Tibial artery (tissue), 4 donors: ENCODE measurements around the gene MRPL36.

Source experiments
- DNase-seq, 2 donors: peaks; one replicate each; pipeline ENCODE4 v3.0.0-alpha.2; 2019
- H3K27ac ChIP-seq, 2 donors: fragments of 200-600 bp; sonication (generic) in 1 of 2; 1 replicate in 1 of 2; 2 replicates in 1 of 2; pipeline ENCODE4 v1.5.1; 2018 to 2019; ENCODE audit warnings: mild to moderate bottlenecking in 1 of 2
- H3K27me3 ChIP-seq, 2 donors: fragments of 200-600 bp; sonication (generic) in 1 of 2; one replicate each; pipeline versions ENCODE4 v1.5.1 to v1.6.0; 2016 to 2019
- H3K36me3 ChIP-seq, 3 donors: fragments of 200-600 bp; sonication (generic) in 2 of 3; one replicate each; pipeline ENCODE4 v1.5.1; 2016 to 2019; ENCODE audit warnings: mild to moderate bottlenecking in 2 of 3
- H3K4me1 ChIP-seq, 4 donors: fragments of 200-600 bp; sonication (generic) in 2 of 4; 1 replicate in 3 of 4; 2 replicates in 1 of 4; pipeline ENCODE4 v1.5.1; 2016 to 2019
- H3K4me3 ChIP-seq, 2 donors: fragments of 200-600 bp; sonication (generic) in 1 of 2; 1 replicate in 1 of 2; 2 replicates in 1 of 2; pipeline ENCODE4 v1.5.1; 2018 to 2019; ENCODE audit warnings: mild to moderate bottlenecking in 2 of 2
- H3K9me3 ChIP-seq, 3 donors: fragments of 200-600 bp; sonication (generic) in 1 of 3; one replicate each; pipeline ENCODE4 v1.5.1; 2016 to 2019
- CTCF ChIP-seq, 2 experiments: fragments of 200-600 bp in 1 of 2; fragments of 450-650 bp in 1 of 2; IDR thresholded peaks; one replicate each; pipeline ENCODE4 v1.5.1; 2017 to 2019; ENCODE audit warnings: antibody characterized with exemption in 2 of 2, mild to moderate bottlenecking in 1 of 2, moderate library complexity in 1 of 2
- intact Hi-C: fragments of 100-400 bp; cut with DNase I; formaldehyde crosslinking; loops from one replicate; pipeline ENCODE4 v1.15.0; 2023; ENCODE audit warnings: low total_unique reads

MRPL36 gene

GRCh38 chr5:1815071-1815786 is 15.6 kb upstream of the MRPL36 start:
- no peak overlapping the region for H3K4me3 ChIP-seq
- H3K9me3 ChIP-seq: no peaks in the 10 kb centered on the region
- H3K27me3 ChIP-seq: no peaks in the 10 kb centered on the region
- intact Hi-C loops: no loop called here
- no peaks in the 10 kb centered on the region for H3K4me1 ChIP-seq
- peaks cover 76 to 95% (median 88%) of the 10 kb centered on the region in 3 donors for H3K36me3 ChIP-seq
- DNase-seq: no peak
- no peak overlapping the region for H3K27ac ChIP-seq
- no peak for TF ChIP-seq CTCF (IDR thresholded peaks at IDR 0.05)

DNA sequence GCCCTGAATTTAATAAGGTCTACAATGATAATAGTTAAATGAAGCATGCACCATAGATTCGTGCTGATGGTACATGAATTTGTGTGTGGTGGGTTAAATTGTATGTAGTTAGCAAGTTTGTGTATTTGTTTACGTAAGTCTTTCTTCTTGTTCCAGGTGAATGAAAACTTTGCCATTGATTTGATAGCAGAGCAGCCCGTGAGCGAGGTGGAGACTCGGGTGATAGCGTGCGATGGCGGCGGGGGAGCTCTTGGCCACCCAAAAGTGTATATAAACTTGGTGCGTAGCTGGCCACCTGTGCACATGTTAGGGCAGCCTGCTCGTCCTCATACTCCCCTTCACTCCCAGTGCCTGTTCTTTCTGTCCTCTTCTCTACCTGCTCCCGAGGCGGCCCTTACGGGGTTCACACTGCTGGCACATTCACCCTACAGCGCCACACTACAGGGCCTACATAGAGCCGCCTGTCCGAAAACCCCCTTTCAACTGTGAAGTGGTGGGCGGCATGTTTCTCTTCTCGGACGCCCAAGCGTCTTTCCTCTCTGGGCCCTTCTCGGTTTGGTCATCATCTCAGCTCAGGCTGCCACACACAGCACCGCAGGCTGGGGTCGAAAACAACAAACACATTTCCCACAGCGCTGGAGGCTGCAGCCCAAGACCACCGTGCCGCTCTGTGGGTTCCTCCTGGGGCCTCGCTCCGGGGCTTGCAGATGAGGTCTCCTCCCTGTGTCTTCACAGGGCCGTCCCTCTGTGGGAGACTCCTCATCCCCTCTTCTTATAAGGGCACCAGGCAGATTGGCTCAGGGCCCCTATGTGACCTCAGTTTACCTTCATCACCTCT is 14.8 kb upstream of the MRPL36 start:
- intact Hi-C loops: no loop called here
- TF ChIP-seq CTCF (IDR thresholded peaks at IDR 0.05): no peak
- no peaks in the 10 kb centered on the region for H3K27me3 ChIP-seq
- no peak for DNase-seq
- H3K4me3 ChIP-seq: no peak overlapping the region
- H3K27ac ChIP-seq: no peak overlapping the region
- no peaks in the 10 kb centered on the region for H3K9me3 ChIP-seq
- H3K36me3 ChIP-seq: peaks cover 77 to 96% (median 86%) of the 10 kb centered on the region in 3 donors
- no peaks in the 10 kb centered on the region for H3K4me1 ChIP-seq

DNA sequence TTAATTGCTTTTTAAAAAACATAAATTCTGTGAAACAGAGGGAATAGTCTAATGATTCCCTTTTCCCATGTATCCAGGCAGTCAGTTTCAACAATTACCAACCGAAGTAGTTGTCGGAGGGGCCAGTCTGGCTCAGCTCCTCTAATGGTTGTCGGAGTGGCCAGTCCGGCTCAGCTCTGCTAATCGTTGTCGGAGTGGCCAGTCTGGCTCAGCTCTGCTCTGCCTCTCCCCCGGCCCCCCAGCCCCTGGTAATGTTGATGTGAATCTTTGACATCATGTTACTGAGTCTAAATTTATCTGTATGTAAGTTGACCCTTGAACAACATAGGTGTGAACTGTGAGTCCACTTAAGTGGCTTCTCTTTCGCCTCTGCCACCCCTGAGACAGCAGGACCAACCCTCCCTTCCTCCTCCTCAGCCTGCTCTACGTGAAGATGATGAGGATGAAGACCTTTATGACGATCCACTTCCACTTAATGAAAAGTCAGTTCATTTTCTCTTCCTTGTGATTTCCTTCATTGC is 11.0 kb upstream of the MRPL36 start:
- H3K27ac ChIP-seq: no peak overlapping the region
- H3K9me3 ChIP-seq: no peaks in the 10 kb centered on the region
- TF ChIP-seq CTCF (IDR thresholded peaks at IDR 0.05): no peak
- H3K36me3 ChIP-seq: peaks cover 70 to 96% (median 87%) of the 10 kb centered on the region in 3 donors
- no peaks in the 10 kb centered on the region for H3K27me3 ChIP-seq
- intact Hi-C loops: no loop called here
- no peak overlapping the region for H3K4me3 ChIP-seq
- no peak for DNase-seq
- H3K4me1 ChIP-seq: peaks cover 0 to 5% (median 0%) of the 10 kb centered on the region in 4 donors

GRCh38 chr5:1809416-1810035 is 9.9 kb upstream of the MRPL36 start:
- TF ChIP-seq CTCF (IDR thresholded peaks at IDR 0.05): no peak
- H3K27ac ChIP-seq: no peak overlapping the region
- intact Hi-C loops: no loop called here
- DNase-seq: peak in 1 of 2 donors; percentile 2
- H3K9me3 ChIP-seq: no peaks in the 10 kb centered on the region
- no peak overlapping the region for H3K4me3 ChIP-seq
- H3K36me3 ChIP-seq: peaks cover 66 to 96% (median 87%) of the 10 kb centered on the region in 3 donors
- H3K27me3 ChIP-seq: no peaks in the 10 kb centered on the region
- H3K4me1 ChIP-seq: peaks cover 0 to 5% (median 0%) of the 10 kb centered on the region in 4 donors

- H3K4me1 ChIP-seq: peaks cover 0 to 5% (median 0%) of the 10 kb centered on the region in 4 donors
- peaks cover 60 to 96% (median 87%) of the 10 kb centered on the region in 3 donors for H3K36me3 ChIP-seq
- no peak overlapping the region for H3K4me3 ChIP-seq
- intact Hi-C loops: no loop called here
- TF ChIP-seq CTCF (IDR thresholded peaks at IDR 0.05): no peak
- H3K27ac ChIP-seq: no peak overlapping the region
- no peaks in the 10 kb centered on the region for H3K9me3 ChIP-seq
- DNase-seq: peak in 1 of 2 donors; percentile 9
- H3K27me3 ChIP-seq: no peaks in the 10 kb centered on the region
Observed at GRCh38 chr5:1808439-1808838, 8.8 kb upstream of the MRPL36 start.
